ENCODE results near the gene NAE1.

GRCh38 chr16:66754211-66754610 is 76.6 kb downstream of the NAE1 start:
- TF ChIP-seq POLR2A (IDR thresholded peaks at IDR 0.05): no peak
- no peak for TF ChIP-seq CTCF (IDR thresholded peaks at IDR 0.05)

All from adrenal gland (tissue), 5 donors.